ENCODE results near the gene RMND5B. TPM values are rescaled to one million over a fixed set of nuclear protein-coding genes. Genes with fewer than 3 reads are reported as not detected.

Gene RMND5B
- 13.3 and 21.0 TPM in 2 replicates for total RNA-seq

GRCh38 chr5:178130576-178131445 is at the start of gene RMND5B:
Gene RMND5B, plus strand, starts transcription at chr5:178131014. Its CDS starts 7,106 bp downstream, at chr5:178138120.

GRCh38 chr5:178113141-178113787 is 17.6 kb upstream of the RMND5B start, which contains the start of gene N4BP3:
Gene N4BP3, plus strand, starts transcription at chr5:178113532. Its CDS starts 6,052 bp downstream, at chr5:178119584.

GRCh38 chr5:178153530-178154340 is 22.9 kb downstream of the RMND5B start, which contains the start of gene NHP2:
Gene NHP2, minus strand, starts transcription at chr5:178153885. Its CDS starts 68 bp downstream, at chr5:178153817.

GRCh38 chr5:178187014-178187413 is 56.2 kb downstream of the RMND5B start, which contains the start of gene GMCL2:
Gene GMCL2, minus strand, starts transcription at chr5:178187371. Its CDS starts 72 bp downstream, at chr5:178187299.

Other genes starting within 250 kb of the RMND5B start
- gene PROP1, start 134.8 kb upstream of the RMND5B start, total RNA-seq: not detected in 2 replicates
- 0.39 and 0.54 TPM in 2 replicates for gene N4BP3, start 17.5 kb upstream of the RMND5B start, total RNA-seq
- 55.4 and 145 TPM in 2 replicates for gene NHP2, start 22.9 kb downstream of the RMND5B start, total RNA-seq
- not detected in 2 replicates for gene GMCL2, start 56.4 kb downstream of the RMND5B start, total RNA-seq
- gene HNRNPAB, start 73.5 kb downstream of the RMND5B start, total RNA-seq: 36.1 and 46.3 TPM in 2 replicates
- 43.3 and 63.2 TPM in 2 replicates for gene PHYKPL, start 101.8 kb downstream of the RMND5B start, total RNA-seq

Measured in placental epithelial cell (primary cell).